ENCODE measurements around the gene BOC.

DNA sequence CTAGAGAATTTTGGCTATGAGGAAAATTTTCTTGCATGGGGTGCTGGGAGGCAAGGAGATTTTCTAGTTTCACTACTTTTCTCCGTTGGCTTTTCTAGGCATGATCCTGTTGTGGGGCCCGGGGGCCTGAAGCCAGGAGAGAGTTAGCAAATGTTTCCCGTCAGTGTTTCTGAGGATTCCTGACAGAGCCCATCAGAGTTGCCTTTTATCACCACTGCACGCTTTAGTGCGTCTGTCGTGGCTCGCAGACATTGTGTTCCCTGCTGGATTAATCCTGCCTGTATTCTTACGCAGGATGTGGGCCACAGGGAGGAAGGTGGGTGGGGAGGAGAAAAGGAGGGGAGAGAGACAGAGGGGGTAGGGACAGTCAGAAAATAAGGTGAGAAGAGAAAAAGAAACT lies 18.1 kb upstream of the BOC start:
- TF ChIP-seq, protein P1, sequence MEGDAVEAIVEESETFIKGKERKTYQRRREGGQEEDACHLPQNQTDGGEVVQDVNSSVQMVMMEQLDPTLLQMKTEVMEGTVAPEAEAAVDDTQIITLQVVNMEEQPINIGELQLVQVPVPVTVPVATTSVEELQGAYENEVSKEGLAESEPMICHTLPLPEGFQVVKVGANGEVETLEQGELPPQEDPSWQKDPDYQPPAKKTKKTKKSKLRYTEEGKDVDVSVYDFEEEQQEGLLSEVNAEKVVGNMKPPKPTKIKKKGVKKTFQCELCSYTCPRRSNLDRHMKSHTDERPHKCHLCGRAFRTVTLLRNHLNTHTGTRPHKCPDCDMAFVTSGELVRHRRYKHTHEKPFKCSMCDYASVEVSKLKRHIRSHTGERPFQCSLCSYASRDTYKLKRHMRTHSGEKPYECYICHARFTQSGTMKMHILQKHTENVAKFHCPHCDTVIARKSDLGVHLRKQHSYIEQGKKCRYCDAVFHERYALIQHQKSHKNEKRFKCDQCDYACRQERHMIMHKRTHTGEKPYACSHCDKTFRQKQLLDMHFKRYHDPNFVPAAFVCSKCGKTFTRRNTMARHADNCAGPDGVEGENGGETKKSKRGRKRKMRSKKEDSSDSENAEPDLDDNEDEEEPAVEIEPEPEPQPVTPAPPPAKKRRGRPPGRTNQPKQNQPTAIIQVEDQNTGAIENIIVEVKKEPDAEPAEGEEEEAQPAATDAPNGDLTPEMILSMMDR (IDR thresholded peaks at IDR 0.05), result no peak
- no peak for TF ChIP-seq POLR2A (IDR thresholded peaks at IDR 0.05)

Measured in breast epithelium (tissue), 3 donors.